ENCODE data around the gene CCNDBP1.

The CCNDBP1 gene

DNA sequence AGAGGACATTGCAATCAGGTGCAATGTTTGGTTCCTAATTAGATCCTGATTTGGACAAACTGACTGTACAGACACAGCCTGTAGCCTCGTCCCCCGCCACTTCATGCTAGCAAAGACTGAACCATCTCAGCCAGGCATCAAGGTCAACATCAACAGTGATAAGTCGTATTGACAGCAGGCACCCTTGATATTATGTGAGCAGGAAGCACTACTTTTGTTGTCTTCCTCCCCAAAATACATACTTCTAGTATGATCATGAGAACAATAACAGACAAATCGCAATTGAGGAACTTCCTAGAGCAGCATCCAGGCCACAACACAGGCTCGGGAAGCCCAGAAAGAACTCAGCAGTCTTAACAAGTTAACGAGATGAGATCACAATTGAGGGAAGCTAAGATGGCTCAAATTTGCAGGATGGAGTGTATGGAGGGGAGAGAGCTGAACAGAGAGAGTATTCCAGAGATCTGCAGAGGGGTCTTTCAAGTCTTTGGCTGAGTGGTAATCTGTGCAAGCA, 61.1 kb downstream of the CCNDBP1 start:
- no peak for DNase-seq (ENCODE audit: low read depth in 2 of 2)
